GM12892 (cell line): ENCODE data around the gene DYNC1I1.

Source experiments
- POLR2A ChIP-seq: IDR thresholded peaks from 2 replicates; pipeline ENCODE4 v1.6.1; 2011; ENCODE audit warnings: low read depth, low read length, control low read depth
- POLR2AphosphoS5 ChIP-seq: IDR thresholded peaks from 2 replicates; pipeline ENCODE4 v1.6.1; 2011; ENCODE audit warnings: low read depth, low read length, control low read depth

DNA sequence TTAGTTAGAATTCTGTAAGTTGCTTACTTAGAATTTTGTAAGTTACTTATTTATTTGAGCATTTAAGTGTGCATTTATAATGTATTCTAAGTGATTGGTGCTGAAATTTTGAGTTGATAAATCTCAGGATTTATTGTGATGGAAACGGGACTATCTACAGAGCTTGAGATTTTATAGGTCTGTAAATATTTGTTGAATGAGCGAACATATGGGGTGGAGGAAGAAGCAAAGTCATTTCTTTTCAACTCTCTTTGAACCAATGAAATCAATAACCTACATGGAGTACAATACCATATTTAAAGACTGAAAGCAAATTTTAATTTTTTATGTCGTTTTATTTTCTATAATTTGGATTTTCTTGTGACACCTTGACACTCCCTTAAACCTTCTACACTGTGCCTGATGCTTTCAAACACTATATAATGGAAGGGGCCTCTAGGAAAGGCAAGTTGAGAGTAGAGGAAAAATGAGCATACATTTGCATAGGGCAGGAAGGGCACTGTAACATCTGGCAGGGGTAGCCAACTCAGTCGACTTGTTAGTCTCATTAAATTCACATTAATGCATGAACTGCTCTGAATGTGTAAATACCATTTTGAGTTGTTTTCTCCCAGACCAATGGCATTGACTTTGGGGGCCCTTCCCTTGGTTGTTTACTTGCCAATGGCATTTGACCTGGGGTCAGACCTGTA, 204.2 kb downstream of the DYNC1I1 start:
- TF ChIP-seq POLR2A (no peak), POLR2AphosphoS5 (no peak)
